B cell (primary cell): ENCODE measurements around the gene CEP95.

Experiments
- CTCF ChIP-seq: fragments of 200-600 bp; IDR thresholded peaks from one replicate; pipeline ENCODE4 v1.8.0; 2022; ENCODE audit warnings: antibody characterized with exemption, mild to moderate bottlenecking
- EZH2 ChIP-seq: IDR thresholded peaks from 2 replicates; pipeline ENCODE4 v1.6.1; 2012; ENCODE audit warnings: borderline replicate concordance, low read depth, mild to moderate bottlenecking, moderate library complexity, low read length; ENCODE audit not compliant: insufficient read depth, poor library complexity, severe bottlenecking

- TF ChIP-seq CTCF = peak; percentile 68
- TF ChIP-seq EZH2 = no peak
Observed at GRCh38 chr17:64491034-64491860, 15.5 kb upstream of the CEP95 start.
